IMR-90 (cell line): ENCODE measurements around the gene SV2B. TPM values are rescaled to one million over a fixed set of nuclear protein-coding genes. Genes with fewer than 3 reads are reported as not detected.

Source experiments
- ATAC-seq: fragments of 200-7000 bp; cut with Tn5 transposase; 2 replicates; pipeline ENCODE4 v1.9.1; 2020; ENCODE audit warnings: low read depth, mild to moderate bottlenecking, moderate library complexity
- BruUV-seq: library from RNA; stranded (reverse); fragments of 400-500 nt; replicated peaks from 2 replicates; lab custom pipeline; 2021; lab: Mats Ljungman, UMichigan
- CTCF ChIA-PET: fragments of 300-600 bp; formaldehyde crosslinking; extraction: SDS; loops from one replicate; lab custom pipeline; 2021; ENCODE audit warnings: antibody characterized with exemption; lab: Yijun Ruan, JAX
- POLR2A ChIA-PET: fragments of 300-600 bp; sonication (Branson Sonifier 250); formaldehyde crosslinking; loops from one replicate; lab custom pipeline; 2022; ENCODE audit warnings: antibody characterized with exemption; ENCODE audit not compliant: unreplicated experiment; lab: Charles Lee
- DNase-seq: peaks from one replicate; pipeline ENCODE4 v3.0.0; 2013
- H2AFZ ChIP-seq: replicated peaks from 2 replicates; pipeline ENCODE3; 2013; ENCODE audit warnings: low read length, mild to moderate bottlenecking; ENCODE audit not compliant: poor library complexity
- H2AK5ac ChIP-seq: 2 replicates; pipeline ENCODE4 v1.6.1; 2013; ENCODE audit warnings: low read depth, low read length, inconsistent platforms
- H2AK9ac ChIP-seq: replicated peaks from 2 replicates; pipeline ENCODE3; 2013; ENCODE audit warnings: mild to moderate bottlenecking, low read depth, low read length, moderate library complexity; ENCODE audit not compliant: poor library complexity
- H2BK120ac ChIP-seq: 2 replicates; pipeline ENCODE4 v1.6.1; 2013; ENCODE audit warnings: low read depth, low read length, inconsistent platforms
- H2BK15ac ChIP-seq: 3 replicates; pipeline ENCODE4 v1.6.1; 2013; ENCODE audit warnings: low read depth, low read length, inconsistent platforms
- H2BK20ac ChIP-seq: 2 replicates; pipeline ENCODE4 v1.6.1; 2013; ENCODE audit warnings: low read depth, mild to moderate bottlenecking, inconsistent platforms, low read length, moderate library complexity
- H2BK5ac ChIP-seq: 2 replicates; pipeline ENCODE4 v1.6.1; 2013; ENCODE audit warnings: mild to moderate bottlenecking, low read depth, low read length, inconsistent platforms; ENCODE audit not compliant: poor library complexity, severe bottlenecking
- H3K14ac ChIP-seq: replicated peaks from 2 replicates; pipeline ENCODE4 v1.6.1; 2013; ENCODE audit warnings: low read depth, low read length, inconsistent platforms
- H3K18ac ChIP-seq: 2 replicates; pipeline ENCODE4 v1.6.1; 2013; ENCODE audit warnings: low read depth, low read length, control low read depth
- H3K23ac ChIP-seq: 2 replicates; pipeline ENCODE4 v1.6.1; 2013; ENCODE audit warnings: low read depth, low read length, inconsistent platforms
- H3K27ac ChIP-seq: 2 replicates; pipeline ENCODE4 v1.5.1; 2013; ENCODE audit warnings: mild to moderate bottlenecking, control low read depth, low read length; ENCODE audit not compliant: insufficient read depth
- H3K27me3 ChIP-seq: 2 replicates; pipeline ENCODE4 v1.6.1; 2013; ENCODE audit warnings: low read length; ENCODE audit not compliant: control insufficient read depth, insufficient read depth
- H3K36me3 ChIP-seq: 2 replicates; pipeline ENCODE4 v1.6.1; 2013; ENCODE audit warnings: low read length, mixed read lengths; ENCODE audit not compliant: control insufficient read depth, insufficient read depth
- H3K4ac ChIP-seq: 2 replicates; pipeline ENCODE4 v1.6.1; 2013; ENCODE audit warnings: low read depth, low read length, inconsistent platforms
- H3K4me1 ChIP-seq: 2 replicates; pipeline ENCODE4 v1.6.1; 2013; ENCODE audit warnings: low read length, mixed read lengths; ENCODE audit not compliant: control insufficient read depth, insufficient read depth
- H3K4me2 ChIP-seq: 2 replicates; pipeline ENCODE4 v1.6.1; 2013; ENCODE audit warnings: low read depth, mild to moderate bottlenecking, control low read depth, low read length, moderate library complexity
- H3K4me3 ChIP-seq: 2 replicates; pipeline ENCODE4 v1.5.1; 2013; ENCODE audit warnings: low read depth, mild to moderate bottlenecking, control low read depth, low read length, moderate library complexity; ENCODE audit not compliant: insufficient read depth
- H3K56ac ChIP-seq: 2 replicates; pipeline ENCODE4 v1.6.1; 2013; ENCODE audit warnings: low read length, inconsistent platforms; ENCODE audit not compliant: insufficient read depth; ENCODE audit errors: extremely low read depth
- H3K79me1 ChIP-seq, 2 experiments: 2 replicates each; pipeline ENCODE4 v1.6.1; 2013; ENCODE audit warnings: low read length in 2 of 2, inconsistent platforms in 1 of 2, low read depth in 1 of 2
- H3K9ac ChIP-seq: 2 replicates; pipeline ENCODE4 v1.6.1; 2013; ENCODE audit warnings: low read depth, low read length, control low read depth
- H3K9me1 ChIP-seq: 2 replicates; pipeline ENCODE4 v1.6.1; 2013; ENCODE audit warnings: low read length, inconsistent platforms; ENCODE audit not compliant: insufficient read depth
- H3K9me3 ChIP-seq: 2 replicates; pipeline ENCODE4 v1.6.1; 2013; ENCODE audit warnings: low read length; ENCODE audit not compliant: control insufficient read depth, insufficient read depth
- H4K20me1 ChIP-seq: 2 replicates; pipeline ENCODE4 v1.6.1; 2013; ENCODE audit warnings: low read length, inconsistent platforms; ENCODE audit not compliant: insufficient read depth
- H4K5ac ChIP-seq: 2 replicates; pipeline ENCODE4 v1.6.1; 2013; ENCODE audit warnings: mild to moderate bottlenecking, low read depth, low read length, control low read depth
- H4K8ac ChIP-seq, 2 experiments: 2 replicates each; pipeline ENCODE4 v1.6.1; 2013; ENCODE audit warnings: low read depth in 2 of 2, low read length in 2 of 2, control low read depth in 1 of 2, inconsistent platforms in 1 of 2
- H4K91ac ChIP-seq: 2 replicates; pipeline ENCODE4 v1.6.1; 2013; ENCODE audit warnings: low read depth, low read length, inconsistent platforms; ENCODE audit not compliant: insufficient read depth
- BHLHE40 ChIP-seq: fragments of 150-350 bp; IDR thresholded peaks from 2 replicates; pipeline ENCODE4 v1.6.1; 2016; ENCODE audit warnings: mild to moderate bottlenecking, low read depth, low read length
- CEBPB ChIP-seq: IDR thresholded peaks from 2 replicates; pipeline ENCODE4 v1.6.1; 2012; ENCODE audit warnings: low read depth, low read length, improper control_type of control experiment
- MXI1 ChIP-seq: IDR thresholded peaks from 2 replicates; pipeline ENCODE4 v1.6.1; 2012; ENCODE audit warnings: low read depth, mild to moderate bottlenecking, low read length, moderate library complexity, borderline replicate concordance
- NFE2L2 ChIP-seq: fragments of 150-350 bp; IDR thresholded peaks from 2 replicates; pipeline ENCODE4 v1.6.1; 2016; ENCODE audit warnings: low read depth, mild to moderate bottlenecking, low read length
- SMC3 ChIP-seq: fragments of 150-350 bp; IDR thresholded peaks from 2 replicates; pipeline ENCODE4 v1.6.1; 2016; ENCODE audit warnings: low read depth, mild to moderate bottlenecking, antibody characterized with exemption, low read length, moderate library complexity
- USF2 ChIP-seq: fragments of 150-350 bp; IDR thresholded peaks from 2 replicates; pipeline ENCODE4 v1.6.1; 2017; ENCODE audit warnings: mild to moderate bottlenecking, antibody characterized with exemption, low read length, low read depth
- WGBS, 2 experiments: methylation state at CpG; one replicate each; pipeline versions ENCODE4 v1.1.5 to v1.1.7; 2013; ENCODE audit warnings: missing lambda C conversion rate in 2 of 2; ENCODE audit not compliant: insufficient read length in 1 of 2; ENCODE audit errors: extremely low coverage in 2 of 2; 5-methylcytosine and 5-hydroxymethylcytosine counted together
- dilution Hi-C: fragments of 300-500 bp; cut with HindIII; formaldehyde crosslinking; loops from one replicate; pipeline ENCODE4 v1.14.3; 2018; ENCODE audit warnings: low sequenced_read_pairs; ENCODE audit not compliant: unreplicated experiment
- in situ Hi-C: fragments of 300-500 bp; cut with MboI; formaldehyde crosslinking; loops from 3 replicates; pipeline ENCODE4 v1.14.3; 2019; ENCODE audit warnings: low sequenced_read_pairs, inconsistent platforms, mixed read lengths
- intact Hi-C: fragments of 100-400 bp; cut with micrococcal nuclease; formaldehyde crosslinking; loops from 2 replicates; pipeline ENCODE4 v1.10.0; 2022
- polyA plus RNA-seq, 3 experiments: library from polyadenylated mRNA; depleted of rRNA; stranded (reverse); fragments of >200 nt; gene quantifications; 2 replicates each; pipeline ENCODE4 v1.2.3, GENCODE V29; 2012; ENCODE audit warnings: low replicate concordance in 1 of 3
- total RNA-seq: library from RNA; depleted of rRNA; stranded (reverse); fragments of >200 nt; gene quantifications from 2 replicates; pipeline ENCODE4 v1.2.3, GENCODE V29; 2012
- TF ChIP-seq, protein P1 (sequence below): conservative IDR thresholded peaks from 2 replicates; pipeline ENCODE4 v1.5.1; 2012; ENCODE audit warnings: mild to moderate bottlenecking, low read depth, low read length, improper control_type of control experiment
- TF ChIP-seq, protein P2 (sequence below): fragments of 150-350 bp; IDR thresholded peaks from 2 replicates; pipeline ENCODE4 v1.6.1; 2016; ENCODE audit warnings: low read depth, mild to moderate bottlenecking, low read length, moderate library complexity, borderline replicate concordance

Gene SV2B
- total and polyA plus RNA-seq, 2 of the 4 experiments (the other 2 are of a cell fraction): not detected

GRCh38 chr15:91148243-91148642, 48.2 kb downstream of the SV2B start:
- Histone ChIP-seq H2AK9ac (no peak overlapping the region), H3K27ac (no peak overlapping the region), H3K4ac (no peak overlapping the region), H3K4me1 (no peaks in the 10 kb centered on the region), H4K91ac (no peak overlapping the region), H4K5ac (no peak overlapping the region), H3K9me1 (no peaks in the 10 kb centered on the region), H3K9ac (no peak overlapping the region), H3K27me3 (no peaks in the 10 kb centered on the region), H3K79me1 (no peaks in the 10 kb centered on the region), H2BK5ac (no peak overlapping the region), H3K9me3 (no peaks in the 10 kb centered on the region), H2BK15ac (no peak overlapping the region), H2BK120ac (no peak overlapping the region), H2BK20ac (no peak overlapping the region), H3K4me2 (no peak overlapping the region), H3K14ac (no peak overlapping the region), H3K36me3 (no peaks in the 10 kb centered on the region), H3K23ac (no peak overlapping the region), H2AFZ (no peak overlapping the region), H4K20me1 (no peaks in the 10 kb centered on the region), H2AK5ac (no peak overlapping the region), H3K18ac (no peak overlapping the region), H3K56ac (no peak overlapping the region), H4K8ac (no peak overlapping the region), H3K4me3 (no peak overlapping the region)
- CTCF ChIA-PET: no interaction called here
- in situ Hi-C loops: no loop called here
- WGBS, 2 experiments: no CpG with 5 or more reads among the region's 4 CpGs
- TF ChIP-seq USF2: no peak
- no peak for TF ChIP-seq NFE2L2
- TF ChIP-seq CEBPB: no peak
- TF ChIP-seq BHLHE40: no peak
- no peak for TF ChIP-seq MXI1
- TF ChIP-seq, protein P1, sequence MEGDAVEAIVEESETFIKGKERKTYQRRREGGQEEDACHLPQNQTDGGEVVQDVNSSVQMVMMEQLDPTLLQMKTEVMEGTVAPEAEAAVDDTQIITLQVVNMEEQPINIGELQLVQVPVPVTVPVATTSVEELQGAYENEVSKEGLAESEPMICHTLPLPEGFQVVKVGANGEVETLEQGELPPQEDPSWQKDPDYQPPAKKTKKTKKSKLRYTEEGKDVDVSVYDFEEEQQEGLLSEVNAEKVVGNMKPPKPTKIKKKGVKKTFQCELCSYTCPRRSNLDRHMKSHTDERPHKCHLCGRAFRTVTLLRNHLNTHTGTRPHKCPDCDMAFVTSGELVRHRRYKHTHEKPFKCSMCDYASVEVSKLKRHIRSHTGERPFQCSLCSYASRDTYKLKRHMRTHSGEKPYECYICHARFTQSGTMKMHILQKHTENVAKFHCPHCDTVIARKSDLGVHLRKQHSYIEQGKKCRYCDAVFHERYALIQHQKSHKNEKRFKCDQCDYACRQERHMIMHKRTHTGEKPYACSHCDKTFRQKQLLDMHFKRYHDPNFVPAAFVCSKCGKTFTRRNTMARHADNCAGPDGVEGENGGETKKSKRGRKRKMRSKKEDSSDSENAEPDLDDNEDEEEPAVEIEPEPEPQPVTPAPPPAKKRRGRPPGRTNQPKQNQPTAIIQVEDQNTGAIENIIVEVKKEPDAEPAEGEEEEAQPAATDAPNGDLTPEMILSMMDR: no peak
- TF ChIP-seq SMC3: no peak
- TF ChIP-seq, protein P2, sequence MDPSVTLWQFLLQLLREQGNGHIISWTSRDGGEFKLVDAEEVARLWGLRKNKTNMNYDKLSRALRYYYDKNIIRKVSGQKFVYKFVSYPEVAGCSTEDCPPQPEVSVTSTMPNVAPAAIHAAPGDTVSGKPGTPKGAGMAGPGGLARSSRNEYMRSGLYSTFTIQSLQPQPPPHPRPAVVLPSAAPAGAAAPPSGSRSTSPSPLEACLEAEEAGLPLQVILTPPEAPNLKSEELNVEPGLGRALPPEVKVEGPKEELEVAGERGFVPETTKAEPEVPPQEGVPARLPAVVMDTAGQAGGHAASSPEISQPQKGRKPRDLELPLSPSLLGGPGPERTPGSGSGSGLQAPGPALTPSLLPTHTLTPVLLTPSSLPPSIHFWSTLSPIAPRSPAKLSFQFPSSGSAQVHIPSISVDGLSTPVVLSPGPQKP: no peak
- ATAC-seq (no peak), DNase-seq (no peak)
- intact Hi-C loops: no loop called here
- dilution Hi-C loops: no loop called here
- POLR2A ChIA-PET: no interaction called here
- no TSS peak for BruUV-seq
